ENCODE data around the gene SLC8A1.

SLC8A1 gene

GRCh38 chr2:40357667-40358066, 94.2 kb downstream of the SLC8A1 start:
- no peak for DNase-seq (ENCODE audit: low read depth in 2 of 2, low spot score in 1 of 2)

GRCh38 chr2:40355451-40355850, 96.4 kb downstream of the SLC8A1 start:
- DNase-seq (ENCODE audit: low read depth in 2 of 2, low spot score in 1 of 2), result no peak

- DNase-seq (ENCODE audit: low read depth in 2 of 2, low spot score in 1 of 2), result no peak
Measured at GRCh38 chr2:40353231-40353630, 98.7 kb downstream of the SLC8A1 start.

- no peak for DNase-seq (ENCODE audit: low read depth in 2 of 2, low spot score in 1 of 2)
Measured at GRCh38 chr2:40352703-40353099, 99.2 kb downstream of the SLC8A1 start.

GRCh38 chr2:40352041-40352702, 99.7 kb downstream of the SLC8A1 start:
- no peak for DNase-seq (ENCODE audit: low read depth in 2 of 2, low spot score in 1 of 2)

- DNase-seq (ENCODE audit: low read depth in 2 of 2, low spot score in 1 of 2), result no peak
Measured at GRCh38 chr2:40348665-40349064, 103.2 kb downstream of the SLC8A1 start.

GRCh38 chr2:40348038-40348437, 103.9 kb downstream of the SLC8A1 start:
- DNase-seq (ENCODE audit: low read depth in 2 of 2, low spot score in 1 of 2), result no peak

GRCh38 chr2:40346535-40347354, 105.1 kb downstream of the SLC8A1 start:
- no peak for DNase-seq (ENCODE audit: low read depth in 2 of 2, low spot score in 1 of 2)

- DNase-seq (ENCODE audit: low read depth in 2 of 2, low spot score in 1 of 2), result no peak
Measured at GRCh38 chr2:40344364-40344763, 107.5 kb downstream of the SLC8A1 start.

GRCh38 chr2:40343902-40344301, 108.0 kb downstream of the SLC8A1 start:
- DNase-seq (ENCODE audit: low read depth in 2 of 2, low spot score in 1 of 2), result no peak

GRCh38 chr2:40341198-40341597, 110.7 kb downstream of the SLC8A1 start:
- DNase-seq (ENCODE audit: low read depth in 2 of 2, low spot score in 1 of 2), result no peak

GRCh38 chr2:40339026-40339425, 112.9 kb downstream of the SLC8A1 start:
- DNase-seq (ENCODE audit: low read depth in 2 of 2, low spot score in 1 of 2), result no peak

GRCh38 chr2:40332191-40332826, 119.6 kb downstream of the SLC8A1 start:
- DNase-seq (ENCODE audit: low read depth in 2 of 2, low spot score in 1 of 2), result no peak

- no peak for DNase-seq (ENCODE audit: low read depth in 2 of 2, low spot score in 1 of 2)
Measured at GRCh38 chr2:40330096-40330495, 121.8 kb downstream of the SLC8A1 start.

GRCh38 chr2:40329739-40330030, 122.2 kb downstream of the SLC8A1 start:
- no peak for DNase-seq (ENCODE audit: low read depth in 2 of 2, low spot score in 1 of 2)

- DNase-seq (ENCODE audit: low read depth in 2 of 2, low spot score in 1 of 2), result no peak
Measured at GRCh38 chr2:40325116-40325515, 126.8 kb downstream of the SLC8A1 start.

GRCh38 chr2:40324656-40325055, 127.2 kb downstream of the SLC8A1 start:
- DNase-seq (ENCODE audit: low read depth in 2 of 2, low spot score in 1 of 2), result no peak

- DNase-seq (ENCODE audit: low read depth in 2 of 2, low spot score in 1 of 2), result no peak
Measured at GRCh38 chr2:40321822-40322221, 130.1 kb downstream of the SLC8A1 start.

GRCh38 chr2:40321016-40321623, 130.8 kb downstream of the SLC8A1 start:
- DNase-seq (ENCODE audit: low read depth in 2 of 2, low spot score in 1 of 2), result no peak

- no peak for DNase-seq (ENCODE audit: low read depth in 2 of 2, low spot score in 1 of 2)
Measured at GRCh38 chr2:40318921-40319320, 133.0 kb downstream of the SLC8A1 start.

- DNase-seq (ENCODE audit: low read depth in 2 of 2, low spot score in 1 of 2), result no peak
Measured at GRCh38 chr2:40317761-40318160, 134.1 kb downstream of the SLC8A1 start.

GRCh38 chr2:40317046-40317445, 134.8 kb downstream of the SLC8A1 start:
- no peak for DNase-seq (ENCODE audit: low read depth in 2 of 2, low spot score in 1 of 2)

Data from stimulated activated CD8-positive, alpha-beta memory T cell treated with anti-CD3 and anti-CD28 coated beads, Interleukin-4, amount 100 ng/mL, for 1 hour (primary cell).